ENCODE measurements around the gene HDAC7.

GRCh38 chr12:47774663-47775062 is 45.0 kb downstream of the HDAC7 start:
- TF ChIP-seq CTCF (IDR thresholded peaks at IDR 0.05; ENCODE audit: low read depth, low read length, poor library complexity, severe bottlenecking) (no peak), EZH2phosphoT487 (IDR thresholded peaks at IDR 0.05; ENCODE audit: borderline replicate concordance, low read length) (no peak)
